ENCODE results near the gene CYP11A1.

The CYP11A1 gene

DNA sequence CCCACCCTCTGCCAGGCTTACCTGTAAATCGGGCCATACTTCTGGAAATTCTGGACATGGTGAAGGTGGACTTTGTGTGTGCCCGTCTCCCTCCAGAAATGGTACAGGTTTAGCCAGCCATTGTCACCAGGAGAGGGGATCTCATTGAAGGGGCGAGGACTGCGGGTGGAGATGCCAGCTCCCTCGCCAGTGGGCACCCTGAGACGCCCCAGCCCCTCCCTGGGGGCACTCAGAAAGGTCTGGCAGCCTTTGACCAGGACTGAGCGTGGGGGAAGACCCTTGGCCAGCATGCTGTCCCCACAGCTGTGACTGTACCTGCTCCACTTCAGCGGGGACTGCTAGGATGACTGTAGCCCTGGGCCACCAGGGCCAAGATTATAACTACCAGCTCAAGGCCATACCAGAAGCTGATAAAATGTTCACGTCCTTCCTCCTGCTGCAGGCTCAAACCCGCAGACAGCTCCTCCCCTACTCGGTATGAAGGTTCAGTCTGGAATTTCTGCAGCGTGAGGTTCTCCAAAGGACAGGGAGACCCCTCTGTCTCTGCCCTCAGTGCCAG lies at the start of gene CYP11A1:
Gene CYP11A1, minus strand, starts transcription at position 351 of the 559 bp plus-strand sequence. Its CDS starts 61 bp downstream, at position 290.
- no peak for DNase-seq

DNA sequence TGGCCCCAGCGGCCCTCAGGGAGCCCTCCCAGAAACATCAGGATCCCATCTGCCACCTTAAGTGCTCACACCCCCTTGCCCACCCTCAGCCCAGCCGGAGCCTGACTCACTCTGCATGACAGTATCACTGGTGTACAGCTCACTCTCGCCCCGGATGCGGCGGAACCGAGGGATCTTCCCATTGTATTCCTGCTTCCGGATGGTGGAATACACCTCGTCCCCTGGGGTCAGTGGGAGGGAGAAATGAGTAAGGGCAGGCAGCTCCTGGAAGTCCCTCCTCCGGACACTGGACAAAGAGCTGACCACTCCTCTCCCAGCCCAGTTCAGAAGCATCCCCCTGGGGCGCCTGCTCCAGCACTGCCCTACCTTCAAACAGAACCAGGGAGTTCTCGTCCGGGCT lies 49.8 kb upstream of the CYP11A1 start:
- DNase-seq: no peak

DNA sequence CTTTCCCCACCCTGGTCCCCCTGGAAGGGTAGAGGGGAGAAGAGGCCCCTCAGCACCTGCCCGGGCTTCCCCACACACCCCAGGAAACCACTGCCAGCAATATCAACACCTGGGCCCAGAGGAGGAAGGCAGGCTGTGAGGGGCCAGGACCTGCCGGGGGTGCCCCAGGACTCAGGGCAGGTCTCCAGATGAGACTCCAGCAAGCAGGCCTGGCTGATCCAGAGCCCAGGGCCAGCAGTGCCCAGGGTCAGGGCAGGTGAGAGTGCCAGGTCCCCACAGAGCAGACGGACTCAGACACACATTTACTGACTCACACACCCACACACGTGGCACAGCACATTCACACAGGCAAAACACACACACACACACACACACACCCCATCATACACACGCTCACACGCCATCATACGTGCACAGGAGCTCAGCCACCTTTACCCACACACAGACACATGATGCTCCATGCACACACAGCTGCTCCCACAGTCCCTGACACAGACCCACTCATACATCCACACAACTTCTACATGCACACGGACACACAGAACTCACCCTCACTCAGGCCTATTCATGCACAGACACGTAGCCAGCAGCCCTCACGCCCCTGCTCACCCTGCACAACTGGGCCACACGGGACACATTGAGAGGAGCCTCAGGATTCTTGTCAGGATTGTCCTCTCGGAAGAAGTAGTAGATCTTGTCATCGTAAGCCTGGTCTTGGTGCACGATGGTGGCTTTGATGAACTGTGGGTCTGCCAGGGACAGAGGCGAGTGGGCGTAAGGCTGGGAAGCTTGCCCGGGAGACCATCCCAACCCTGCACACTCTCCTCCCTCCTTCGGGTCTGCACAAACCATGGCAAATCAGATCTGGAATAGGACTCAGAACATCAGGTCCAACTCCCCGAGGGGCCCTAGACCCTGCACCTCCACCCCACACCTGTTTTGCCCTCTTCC lies 48.8 kb upstream of the CYP11A1 start:
- DNase-seq: no peak

DNA sequence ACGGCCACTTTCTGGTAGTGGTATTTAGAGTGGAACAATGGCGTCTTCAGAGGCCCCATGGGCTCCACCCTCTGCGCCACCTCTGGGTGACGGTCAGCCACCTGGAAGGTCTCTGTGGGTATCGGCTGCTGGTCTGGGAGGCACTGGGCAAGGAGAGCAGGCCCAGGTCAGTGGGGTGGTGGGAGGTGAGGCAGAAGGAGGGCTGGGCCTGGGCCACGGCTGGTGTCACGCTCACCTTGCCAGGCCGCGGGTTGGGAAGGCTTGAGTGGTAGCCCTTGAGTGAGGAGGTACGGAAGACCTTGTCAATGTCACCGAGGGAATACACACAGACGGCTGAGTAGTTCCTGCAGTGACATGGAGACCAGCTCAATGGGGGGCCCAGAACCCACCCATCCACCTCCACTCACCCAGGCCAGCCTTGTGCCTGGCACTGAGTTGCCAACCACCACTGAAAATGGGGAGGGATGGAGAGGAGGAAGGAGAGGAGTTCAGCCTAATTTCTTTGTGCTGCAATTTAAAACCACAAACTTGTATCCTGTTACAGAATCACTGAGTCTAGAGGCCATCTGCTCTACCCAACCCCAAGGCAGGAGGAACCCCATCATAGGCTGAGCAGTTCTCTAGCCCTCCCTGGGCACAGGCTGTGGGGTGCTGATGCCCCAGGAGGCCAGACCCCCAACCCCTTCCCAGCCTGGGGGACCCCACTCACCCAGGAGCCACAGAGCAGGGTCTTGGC lies 47.3 kb upstream of the CYP11A1 start:
- no peak for DNase-seq

DNA sequence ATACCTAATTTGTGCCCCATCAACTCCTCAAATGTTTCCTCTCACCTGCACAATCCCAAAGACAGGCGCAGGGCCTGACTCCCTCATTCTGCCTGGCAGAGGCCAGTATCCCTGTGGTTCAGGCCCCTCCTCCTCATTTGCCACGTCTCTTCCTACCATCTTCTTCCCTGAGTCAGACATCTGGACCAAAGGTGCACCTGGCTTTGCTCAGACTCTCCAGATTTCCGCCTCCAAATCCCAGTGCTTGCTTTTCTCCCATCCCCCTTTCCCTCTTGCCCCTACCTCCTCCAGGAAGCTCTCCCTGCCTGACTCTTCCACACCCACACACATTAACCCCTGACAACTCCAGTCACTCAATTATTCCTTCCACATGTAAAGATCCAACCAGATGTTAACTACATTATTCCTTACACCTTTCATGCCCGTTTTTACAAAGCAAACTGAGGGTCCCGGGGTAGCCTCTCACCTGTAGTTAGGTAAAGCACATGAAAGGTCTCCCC lies 46.7 kb upstream of the CYP11A1 start:
- DNase-seq: no peak

DNA sequence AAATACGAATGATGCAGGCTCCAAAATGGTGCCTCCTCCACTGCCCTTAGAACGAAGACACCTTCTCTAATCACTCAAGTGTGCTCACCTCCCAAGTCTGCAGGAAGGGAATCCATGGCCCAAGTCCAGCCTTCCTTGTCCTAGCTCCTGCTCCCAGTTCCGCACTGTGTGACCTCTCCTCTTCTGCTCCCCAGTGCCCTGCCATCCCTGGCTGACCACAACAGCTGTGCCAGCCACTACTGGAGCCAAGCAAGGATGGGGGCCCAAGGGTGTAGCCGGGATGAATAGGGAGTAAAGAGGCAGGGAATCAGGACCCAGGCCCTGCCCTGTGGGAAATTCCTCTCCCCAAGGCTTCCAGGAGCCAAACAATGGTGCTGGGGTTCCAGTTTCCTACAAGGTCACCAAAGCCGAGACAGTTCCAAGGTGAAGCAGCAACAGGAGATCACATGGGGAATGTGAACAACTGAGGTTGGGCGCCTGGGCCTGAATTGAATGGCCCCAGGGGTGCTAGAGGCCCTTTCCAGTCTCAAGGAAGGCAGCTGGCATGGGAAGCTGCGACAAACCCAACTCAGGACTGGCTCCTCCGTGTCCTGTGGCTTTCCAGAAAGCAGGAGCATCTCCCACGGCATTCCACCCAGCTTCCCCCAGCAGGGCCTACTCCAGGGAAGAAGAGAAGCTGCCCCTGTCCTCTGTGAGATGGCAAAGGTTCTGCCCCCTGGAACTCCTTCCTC lies 46.1 kb upstream of the CYP11A1 start:
- no peak for DNase-seq

DNA sequence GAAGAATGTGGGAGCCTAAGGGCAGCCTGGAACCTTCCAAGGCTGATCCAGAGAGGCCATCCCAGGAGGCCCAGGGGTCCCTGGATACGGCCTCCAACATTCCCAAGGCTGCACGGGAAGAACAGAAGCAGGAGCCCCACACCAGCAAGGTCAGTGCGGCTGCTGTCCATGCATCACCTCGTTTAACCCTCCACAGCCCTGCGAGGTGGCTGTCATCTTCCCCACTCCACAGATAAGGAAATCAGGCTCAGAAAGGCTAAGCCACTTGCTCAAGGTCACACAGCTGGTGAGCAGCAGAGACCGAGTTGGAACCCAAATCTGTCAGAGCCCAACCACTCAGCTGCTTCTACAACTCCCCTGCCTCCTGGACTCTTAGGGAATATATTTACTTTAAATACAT lies 44.7 kb upstream of the CYP11A1 start:
- no peak for DNase-seq

- DNase-seq: no peak
Observed at GRCh38 chr15:74411686-74412085, 44.2 kb upstream of the CYP11A1 start.

DNA sequence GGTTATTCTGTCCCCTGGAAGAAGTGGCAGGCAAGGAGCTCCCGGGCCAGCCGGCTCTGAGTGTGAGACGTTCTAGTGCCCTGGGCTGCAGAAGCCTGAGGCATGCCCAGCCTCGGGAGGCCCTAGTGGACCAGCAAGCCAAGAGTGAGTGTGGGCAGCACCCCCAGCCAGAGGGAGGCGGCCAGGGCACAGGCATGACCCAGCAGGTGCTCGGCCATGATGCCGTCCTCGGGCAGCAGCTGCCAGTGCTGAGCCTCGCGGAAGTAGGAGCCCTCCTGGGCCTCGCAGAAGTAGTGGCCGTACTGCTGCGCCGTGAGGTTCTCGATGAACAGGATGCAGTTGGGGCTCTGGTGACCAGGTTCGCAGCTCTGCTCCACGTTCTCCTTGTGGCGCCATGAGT lies 43.1 kb upstream of the CYP11A1 start:
- DNase-seq: no peak

GRCh38 chr15:74409225-74409624 lies 41.8 kb upstream of the CYP11A1 start:
- DNase-seq: no peak

- no peak for DNase-seq
Observed at GRCh38 chr15:74408815-74409214, 41.4 kb upstream of the CYP11A1 start.

DNA sequence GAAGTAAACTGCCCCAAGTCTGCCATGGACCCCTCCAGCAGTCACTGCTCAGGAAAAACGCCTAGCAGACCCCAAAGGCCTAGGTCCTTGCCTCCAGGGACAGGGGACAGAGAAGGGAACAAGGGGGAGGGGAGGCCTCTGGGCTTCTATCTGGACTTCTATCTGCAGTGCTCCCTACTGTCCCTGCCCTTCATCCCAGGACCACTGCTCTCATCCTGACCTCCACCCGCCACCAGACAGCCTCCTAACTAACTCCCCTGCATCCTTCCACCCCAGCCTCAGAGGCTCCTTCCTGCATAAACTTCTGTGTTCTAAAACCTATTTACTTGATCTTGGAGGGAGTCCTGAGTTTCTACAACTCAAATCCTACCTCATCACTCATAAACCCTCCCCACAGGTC lies 40.9 kb upstream of the CYP11A1 start:
- no peak for DNase-seq

DNA sequence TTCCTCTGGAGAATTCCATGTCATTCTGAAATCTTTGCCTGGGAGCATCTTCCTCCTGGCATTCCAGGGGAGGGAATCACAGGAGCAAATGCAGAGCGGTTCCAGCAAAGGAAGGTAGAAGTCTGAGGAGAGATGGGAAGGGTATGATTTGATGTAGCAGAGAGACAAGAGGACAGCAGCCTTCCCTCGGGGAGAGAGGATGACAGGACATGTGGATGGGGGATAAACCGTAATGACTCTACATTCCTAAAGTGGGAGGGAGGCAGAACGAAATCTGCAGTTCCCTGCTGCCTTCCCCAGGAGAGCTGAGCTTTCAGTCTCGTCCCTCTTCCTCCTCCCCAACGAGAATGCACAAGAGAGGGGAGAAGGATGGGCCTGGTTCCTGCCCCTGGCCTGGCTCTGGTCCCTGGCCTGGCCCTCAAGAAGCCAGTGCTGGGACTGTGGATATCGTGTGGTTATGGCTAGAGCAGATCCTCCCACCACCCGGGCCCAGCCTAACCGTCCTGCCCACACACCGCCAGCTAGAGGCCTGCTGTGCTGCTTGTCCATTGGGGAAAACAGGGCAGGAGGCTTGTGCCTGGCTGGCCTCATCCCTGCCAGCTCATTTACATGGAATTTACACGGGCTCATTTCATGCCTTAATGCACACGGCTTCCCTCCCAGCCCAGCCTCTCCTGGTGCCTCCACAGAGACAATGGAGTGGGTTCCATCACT lies 39.7 kb upstream of the CYP11A1 start:
- no peak for DNase-seq

GRCh38 chr15:74406517-74406916 lies 39.1 kb upstream of the CYP11A1 start:
- no peak for DNase-seq

- DNase-seq: no peak
Observed at GRCh38 chr15:74405823-74406222, 38.4 kb upstream of the CYP11A1 start.

GRCh38 chr15:74403991-74404563 lies 36.6 kb upstream of the CYP11A1 start:
- DNase-seq: no peak

DNA sequence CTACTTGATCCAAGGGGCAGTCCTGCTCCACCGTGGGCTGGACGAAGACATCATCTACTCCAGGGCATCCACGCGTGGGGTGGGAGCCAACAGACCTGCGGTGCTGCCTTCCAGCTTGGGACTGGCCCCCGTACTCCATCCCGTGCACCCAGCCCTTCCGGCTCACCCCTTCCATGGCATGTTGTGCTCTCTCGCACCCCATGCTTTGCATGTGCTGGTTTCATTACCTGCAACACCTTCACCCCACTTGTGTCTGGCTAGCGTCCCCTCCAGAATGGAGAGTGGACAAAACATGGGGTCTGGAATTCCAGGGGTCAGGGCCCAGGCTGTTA lies 36.1 kb upstream of the CYP11A1 start:
- no peak for DNase-seq

DNA sequence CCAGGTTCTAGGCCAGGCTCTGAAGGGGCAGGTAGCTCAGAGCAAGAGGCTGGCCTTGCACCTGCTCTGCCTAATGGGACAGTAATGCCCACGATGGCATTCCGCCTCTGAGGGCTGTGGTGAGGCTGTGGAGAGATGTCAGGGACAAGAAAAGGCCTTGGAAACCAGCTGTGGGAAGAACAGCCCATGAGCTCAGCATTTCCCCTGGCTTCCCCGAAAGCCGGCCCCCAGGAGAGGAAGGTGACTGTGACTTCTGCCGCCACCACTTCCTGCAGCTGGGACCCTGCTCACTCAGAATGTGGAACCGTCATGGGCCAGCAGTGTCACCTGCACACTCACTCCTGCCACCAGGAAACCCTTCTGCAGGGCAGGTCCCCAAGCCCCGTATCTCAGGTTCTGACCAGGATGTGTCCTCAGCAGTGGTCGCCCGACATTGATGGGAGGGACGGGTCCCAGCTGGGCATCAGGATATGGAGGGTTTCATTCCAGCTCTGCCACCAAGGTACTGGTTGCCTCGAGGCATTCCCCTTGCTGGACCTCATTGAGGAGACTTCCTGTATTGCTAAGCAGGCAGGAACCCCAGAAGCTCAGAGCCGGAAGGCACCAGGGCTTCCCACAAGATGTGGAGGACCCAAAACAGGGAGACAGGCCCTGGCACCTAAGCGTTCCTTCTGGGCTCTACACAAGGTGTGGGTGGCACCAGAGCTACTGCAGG lies 35.6 kb upstream of the CYP11A1 start:
- DNase-seq: no peak

GRCh38 chr15:74402337-74402841 lies 34.9 kb upstream of the CYP11A1 start:
- DNase-seq: no peak

DNA sequence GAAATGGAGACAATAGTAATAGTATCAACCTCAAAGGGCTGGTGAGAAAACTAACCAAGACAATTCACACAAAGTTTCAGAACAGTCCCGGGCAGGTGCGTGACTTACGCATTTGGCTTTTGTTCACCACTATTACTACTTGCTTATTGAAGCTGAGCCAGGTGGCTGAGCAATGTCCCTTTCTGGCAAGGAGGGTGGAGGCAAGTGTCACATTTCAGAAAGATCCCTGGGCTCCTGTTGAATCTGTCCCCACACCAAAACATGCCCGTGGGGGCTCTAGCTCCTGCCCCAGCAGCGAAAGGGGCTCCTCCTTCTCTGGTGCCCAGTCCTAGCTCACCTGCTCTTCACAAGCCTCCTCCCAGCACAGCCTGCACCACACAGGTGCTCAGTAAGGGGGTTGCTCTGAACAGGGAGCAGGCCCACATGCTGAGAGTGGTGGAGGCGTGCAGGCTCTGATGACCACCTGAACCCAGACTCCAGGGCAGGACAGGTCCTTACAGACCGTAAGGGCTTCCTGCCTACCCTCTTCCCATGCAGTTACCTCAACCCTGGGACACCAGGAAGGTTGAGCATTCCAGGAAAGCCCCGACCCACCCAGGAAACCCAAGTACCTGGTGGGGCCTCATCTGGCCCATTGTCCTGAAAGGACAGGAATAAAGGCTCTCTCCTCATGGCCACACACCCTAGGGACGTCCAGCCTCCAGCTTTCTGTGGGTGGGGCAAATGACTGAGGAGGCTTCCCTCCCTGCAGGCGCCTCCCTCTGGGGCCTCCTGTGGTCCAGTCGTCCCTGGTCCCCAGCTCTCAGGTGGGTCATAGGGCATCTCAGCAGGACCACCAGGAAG lies 33.7 kb upstream of the CYP11A1 start:
- DNase-seq: no peak
